Choroid plexus epithelial cell (primary cell): ENCODE data around the gene TLR6.

Experiments
- DNase-seq: peaks from one replicate; pipeline ENCODE4 v3.0.0-alpha.2; 2010; ENCODE audit warnings: low read depth
- H3K4me3 ChIP-seq: 2 replicates; pipeline ENCODE4 v1.5.1; 2011; ENCODE audit warnings: low read depth, mild to moderate bottlenecking, control low read depth, low read length, moderate library complexity
- CTCF ChIP-seq: conservative IDR thresholded peaks from 2 replicates; pipeline ENCODE4 v1.5.1; 2011; ENCODE audit warnings: low read depth, mild to moderate bottlenecking, control low read depth, inconsistent platforms, low read length, moderate library complexity

TLR6 gene, protein sequence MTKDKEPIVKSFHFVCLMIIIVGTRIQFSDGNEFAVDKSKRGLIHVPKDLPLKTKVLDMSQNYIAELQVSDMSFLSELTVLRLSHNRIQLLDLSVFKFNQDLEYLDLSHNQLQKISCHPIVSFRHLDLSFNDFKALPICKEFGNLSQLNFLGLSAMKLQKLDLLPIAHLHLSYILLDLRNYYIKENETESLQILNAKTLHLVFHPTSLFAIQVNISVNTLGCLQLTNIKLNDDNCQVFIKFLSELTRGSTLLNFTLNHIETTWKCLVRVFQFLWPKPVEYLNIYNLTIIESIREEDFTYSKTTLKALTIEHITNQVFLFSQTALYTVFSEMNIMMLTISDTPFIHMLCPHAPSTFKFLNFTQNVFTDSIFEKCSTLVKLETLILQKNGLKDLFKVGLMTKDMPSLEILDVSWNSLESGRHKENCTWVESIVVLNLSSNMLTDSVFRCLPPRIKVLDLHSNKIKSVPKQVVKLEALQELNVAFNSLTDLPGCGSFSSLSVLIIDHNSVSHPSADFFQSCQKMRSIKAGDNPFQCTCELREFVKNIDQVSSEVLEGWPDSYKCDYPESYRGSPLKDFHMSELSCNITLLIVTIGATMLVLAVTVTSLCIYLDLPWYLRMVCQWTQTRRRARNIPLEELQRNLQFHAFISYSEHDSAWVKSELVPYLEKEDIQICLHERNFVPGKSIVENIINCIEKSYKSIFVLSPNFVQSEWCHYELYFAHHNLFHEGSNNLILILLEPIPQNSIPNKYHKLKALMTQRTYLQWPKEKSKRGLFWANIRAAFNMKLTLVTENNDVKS

DNA sequence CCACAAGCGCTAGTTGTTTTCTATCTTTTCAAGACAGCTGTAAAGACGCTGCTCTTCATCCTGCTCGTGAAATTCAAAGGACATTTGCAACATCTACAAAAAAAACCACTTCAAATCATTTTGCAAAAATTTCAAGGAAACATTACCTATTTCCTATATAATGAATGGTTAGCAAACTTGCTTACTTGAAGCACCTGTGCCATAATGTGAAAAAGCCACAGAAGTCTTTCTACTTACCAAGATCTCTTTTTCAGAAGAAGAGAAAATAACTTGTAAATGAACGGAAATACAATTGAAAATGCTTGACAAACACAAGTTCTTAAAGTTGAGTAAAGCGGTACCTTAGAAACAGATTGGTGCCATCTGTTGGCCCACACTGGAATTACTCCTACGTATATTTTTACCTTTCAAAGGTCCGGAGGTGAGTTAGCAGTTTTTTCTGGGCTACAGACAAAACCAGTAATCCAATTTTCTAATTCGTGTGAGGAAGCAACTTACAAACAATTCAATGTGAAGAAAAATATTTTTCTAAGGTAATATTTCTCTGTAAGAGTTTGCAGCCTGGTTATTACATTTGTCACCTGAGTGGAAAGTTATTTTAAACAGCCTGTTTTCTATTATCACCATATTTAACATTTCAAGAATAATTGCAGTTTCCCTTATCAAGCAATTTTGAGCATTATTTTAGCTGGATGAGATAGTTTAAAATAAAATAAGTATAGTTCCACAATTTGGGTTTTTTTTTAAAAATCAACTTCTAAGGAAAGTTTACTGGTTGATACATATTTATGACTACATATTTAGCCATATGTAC lies at the start of gene TLR6:
TLR6 (minus strand) TSS at position 294 of the 814 bp plus-strand sequence. CDS start 27,344 bp downstream, outside the sequence.
- peak; percentile 81 for DNase-seq
- peak within 1 kb of the TSS; percentile 52 for H3K4me3 ChIP-seq
- TF ChIP-seq CTCF, result peak; percentile 73

GRCh38 chr4:38905652-38906385 lies 49.2 kb upstream of the TLR6 start:
- no peak overlapping the region for H3K4me3 ChIP-seq
- no peak for DNase-seq
- TF ChIP-seq CTCF, result no peak

DNA sequence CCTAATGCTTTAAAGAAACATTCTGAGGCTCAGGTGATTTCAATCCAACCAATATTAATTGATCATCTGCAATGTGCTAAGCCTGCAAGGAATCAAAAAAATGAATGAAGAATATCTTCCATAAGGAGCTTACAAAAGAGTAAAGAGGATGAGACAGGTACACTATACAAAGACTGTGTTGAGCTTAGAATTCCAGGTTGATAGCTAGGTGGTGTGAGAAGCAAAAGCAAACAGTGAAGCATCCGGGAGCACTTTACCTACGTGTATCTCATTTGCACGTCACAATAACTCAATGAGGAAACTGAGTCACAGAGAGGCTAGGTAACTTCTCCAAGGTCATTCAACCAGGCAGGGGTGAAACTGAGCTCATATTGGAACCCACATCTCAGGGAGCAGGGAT lies 48.1 kb upstream of the TLR6 start:
- H3K4me3 ChIP-seq, result no peak overlapping the region
- DNase-seq, result no peak
- no peak for TF ChIP-seq CTCF

GRCh38 chr4:38904090-38904666 lies 47.6 kb upstream of the TLR6 start:
- H3K4me3 ChIP-seq, result no peak overlapping the region
- TF ChIP-seq CTCF, result no peak
- DNase-seq, result no peak

DNA sequence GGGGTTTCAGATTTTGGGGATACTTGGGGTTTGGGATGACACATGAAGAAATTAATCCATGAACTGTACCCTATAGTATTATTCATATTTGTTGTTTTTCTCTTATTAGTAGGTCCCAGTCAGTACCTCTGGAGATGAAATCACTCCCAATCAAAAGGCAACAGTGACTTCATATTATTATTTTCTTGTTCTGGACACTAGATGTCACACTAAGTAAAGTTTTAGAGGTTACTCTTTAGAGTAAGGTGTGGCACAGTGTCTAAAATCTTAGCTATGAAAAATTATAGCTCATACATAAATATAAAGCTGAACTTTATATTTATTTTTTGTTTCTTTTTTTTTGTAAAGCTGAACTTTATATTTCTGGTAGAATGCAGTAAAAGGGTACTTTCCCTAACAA lies 46.1 kb upstream of the TLR6 start:
- DNase-seq, result peak; percentile 41
- H3K4me3 ChIP-seq, result no peak overlapping the region
- peak; percentile 14 for TF ChIP-seq CTCF

DNA sequence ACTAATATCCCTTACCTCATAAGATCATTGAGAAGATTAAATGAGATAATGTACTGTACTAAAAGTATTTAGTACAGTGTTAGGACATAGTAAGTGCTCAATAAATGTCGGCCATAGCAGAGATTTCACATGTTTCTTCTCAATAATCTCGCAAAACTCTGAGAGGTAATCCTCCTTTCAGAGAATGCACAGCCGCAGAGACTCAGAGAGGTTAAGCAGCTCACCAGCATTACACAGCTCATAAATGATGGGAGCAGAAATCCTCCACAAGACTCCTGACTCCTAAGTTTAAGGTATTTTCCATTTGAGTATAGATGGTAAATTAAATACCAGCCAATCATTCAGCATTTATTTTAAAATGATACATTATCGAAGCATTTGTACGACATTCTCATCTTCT lies 45.6 kb upstream of the TLR6 start:
- no peak for TF ChIP-seq CTCF
- no peak for DNase-seq
- H3K4me3 ChIP-seq, result no peak overlapping the region
